NCI-H1930 (cell line): ENCODE measurements around the gene UROS.

ENCODE experiments used
- DNase-seq, 2 experiments: peaks; one replicate each; lab custom pipeline; 2025; lab: John Stamatoyannopoulos, UW

The UROS gene

GRCh38 chr10:125836746-125837145 lies 13.7 kb upstream of the UROS start:
- no peak for DNase-seq

GRCh38 chr10:125828311-125828710 lies 5.3 kb upstream of the UROS start:
- DNase-seq, result no peak

- DNase-seq, result no peak
Measured at GRCh38 chr10:125827133-125827532, 4.1 kb upstream of the UROS start.

GRCh38 chr10:125824736-125825135 lies 1.7 kb upstream of the UROS start:
- no peak for DNase-seq

- no peak for DNase-seq
Measured at GRCh38 chr10:125823663-125824251, 699 bp upstream of the UROS start.

GRCh38 chr10:125820701-125821100 lies 2.4 kb downstream of the UROS start:
- DNase-seq, result no peak

- DNase-seq, result no peak
Measured at GRCh38 chr10:125817337-125817946, 5.6 kb downstream of the UROS start.

GRCh38 chr10:125816548-125816947 lies 6.5 kb downstream of the UROS start:
- DNase-seq, result no peak

- DNase-seq, result no peak
Measured at GRCh38 chr10:125815764-125816163, 7.3 kb downstream of the UROS start.

- no peak for DNase-seq
Measured at GRCh38 chr10:125812128-125812750, 10.8 kb downstream of the UROS start.

- no peak for DNase-seq
Measured at GRCh38 chr10:125811251-125811650, 11.8 kb downstream of the UROS start.

- DNase-seq, result no peak
Measured at GRCh38 chr10:125808047-125808446, 15.0 kb downstream of the UROS start.

- DNase-seq, result no peak
Measured at GRCh38 chr10:125802739-125803138, 20.3 kb downstream of the UROS start.

GRCh38 chr10:125802131-125802530 lies 20.9 kb downstream of the UROS start:
- DNase-seq, result no peak

- no peak for DNase-seq
Measured at GRCh38 chr10:125801574-125801973, 21.5 kb downstream of the UROS start.

- no peak for DNase-seq
Measured at GRCh38 chr10:125799451-125800182, 23.4 kb downstream of the UROS start.

GRCh38 chr10:125797994-125798662 lies 24.9 kb downstream of the UROS start:
- DNase-seq, result no peak

GRCh38 chr10:125797424-125797823 lies 25.6 kb downstream of the UROS start:
- no peak for DNase-seq

- no peak for DNase-seq
Measured at GRCh38 chr10:125795637-125796190, 27.3 kb downstream of the UROS start.

GRCh38 chr10:125795128-125795527 lies 27.9 kb downstream of the UROS start:
- DNase-seq, result no peak

- no peak for DNase-seq
Measured at GRCh38 chr10:125792342-125793300, 30.4 kb downstream of the UROS start.
